Ishikawa (cell line): ENCODE measurements around the gene UBAC2.

ENCODE experiments used
- CEBPB ChIP-seq: IDR thresholded peaks from 2 replicates; pipeline ENCODE4 v1.6.1; 2012
- CREB1 ChIP-seq: IDR thresholded peaks from 2 replicates; pipeline ENCODE4 v1.6.1; 2012; ENCODE audit warnings: low read depth
- EGR1 ChIP-seq: IDR thresholded peaks from 2 replicates; pipeline ENCODE4 v1.6.1; 2012
- EP300 ChIP-seq: IDR thresholded peaks from 2 replicates; pipeline ENCODE4 v1.6.1; 2012; ENCODE audit warnings: borderline replicate concordance
- FOXM1 ChIP-seq: IDR thresholded peaks from 2 replicates; pipeline ENCODE4 v1.6.1; 2012; ENCODE audit warnings: low read depth, borderline replicate concordance
- MAX ChIP-seq: IDR thresholded peaks from 2 replicates; pipeline ENCODE4 v1.6.1; 2012
- RAD21 ChIP-seq: IDR thresholded peaks from 2 replicates; pipeline ENCODE4 v1.6.1; 2012; ENCODE audit warnings: low read depth
- TAF1 ChIP-seq: IDR thresholded peaks from 2 replicates; pipeline ENCODE4 v1.6.1; 2012; ENCODE audit warnings: low read depth, mild to moderate bottlenecking
- YY1 ChIP-seq: IDR thresholded peaks from 2 replicates; pipeline ENCODE4 v1.6.1; 2012; ENCODE audit warnings: low read depth

GRCh38 chr13:99376924-99377323, 176.3 kb downstream of the UBAC2 start:
- no peak for TF ChIP-seq EP300
- TF ChIP-seq CEBPB = no peak
- TF ChIP-seq EGR1 = no peak
- no peak for TF ChIP-seq TAF1
- TF ChIP-seq CREB1 = no peak
- no peak for TF ChIP-seq FOXM1
- no peak for TF ChIP-seq MAX
- no peak for TF ChIP-seq RAD21
- TF ChIP-seq YY1 = no peak
